Measurements from ENCODE around the gene SAMMSON.

- TF ChIP-seq CTCF (IDR thresholded peaks at IDR 0.05; ENCODE audit: low read depth, low read length, missing input control) (no peak), REST (IDR thresholded peaks at IDR 0.05) (no peak), YY1 (IDR thresholded peaks at IDR 0.05) (no peak), EGR1 (IDR thresholded peaks at IDR 0.05; ENCODE audit: low read depth in 2 of 2) (no peak), MAX (IDR thresholded peaks at IDR 0.05) (no peak), TAF1 (conservative IDR thresholded peaks at IDR 0.05) (no peak), RAD21 (IDR thresholded peaks at IDR 0.05) (no peak), ZBTB33 (IDR thresholded peaks at IDR 0.05) (no peak)
Measured at GRCh38 chr3:69987833-69988232, 11.7 kb upstream of the SAMMSON start.

Data from liver (tissue), 3 donors.